Calu3 (cell line): Measurements from ENCODE around the gene TMEM9. TPM values are rescaled to one million over a fixed set of nuclear protein-coding genes. Genes with fewer than 3 reads are reported as not detected.

Source experiments
- BruUV-seq: library from RNA; stranded (reverse); fragments of 400-500 nt; replicated peaks from 2 replicates; lab custom pipeline; 2021; lab: Mats Ljungman, UMichigan
- CTCF ChIA-PET: fragments of 300-600 bp; sonication (Branson Sonifier 250); formaldehyde crosslinking; loops from one replicate; lab custom pipeline; 2022; ENCODE audit warnings: antibody characterized with exemption; lab: Charles Lee
- DNase-seq: peaks from one replicate; pipeline ENCODE4 v3.0.0; 2022
- H3K27ac Mint-ChIP-seq: one replicate; pipeline ENCODE4 v1.8.0; 2022; ENCODE audit warnings: mixed read lengths; ENCODE audit not compliant: unreplicated experiment
- H3K27me3 Mint-ChIP-seq: one replicate; pipeline ENCODE4 v1.8.0; 2022; ENCODE audit warnings: mixed read lengths; ENCODE audit not compliant: unreplicated experiment
- H3K36me3 Mint-ChIP-seq: one replicate; pipeline ENCODE4 v1.8.0; 2022; ENCODE audit warnings: mild to moderate bottlenecking, moderate library complexity, mixed read lengths; ENCODE audit not compliant: insufficient read depth, unreplicated experiment
- H3K4me1 Mint-ChIP-seq: one replicate; pipeline ENCODE4 v1.8.0; 2022; ENCODE audit warnings: mild to moderate bottlenecking, low read depth, mixed read lengths; ENCODE audit not compliant: unreplicated experiment
- H3K4me3 Mint-ChIP-seq: one replicate; pipeline ENCODE4 v1.8.0; 2022; ENCODE audit warnings: mild to moderate bottlenecking, low read depth, moderate library complexity, mixed read lengths; ENCODE audit not compliant: unreplicated experiment
- H3K9me3 Mint-ChIP-seq: one replicate; pipeline ENCODE4 v1.8.0; 2022; ENCODE audit warnings: low read depth, mixed read lengths; ENCODE audit not compliant: unreplicated experiment
- intact Hi-C: fragments of 100-400 bp; cut with micrococcal nuclease; formaldehyde crosslinking; loops from one replicate; pipeline ENCODE4 v1.10.0; 2022; ENCODE audit not compliant: unreplicated experiment
- total RNA-seq: library from RNA; stranded (reverse); gene quantifications from 2 replicates; pipeline ENCODE4 v1.2.3, GENCODE V29; 2022
- TF ChIP-seq, protein P1 (sequence below): fragments of 200-600 bp; IDR thresholded peaks from one replicate; pipeline ENCODE4 v1.8.0; 2022; ENCODE audit warnings: antibody characterized with exemption; ENCODE audit not compliant: unreplicated experiment

TMEM9 gene
- total RNA-seq, 1 experiment from 2014 or later: 99.5 TPM

GRCh38 chr1:201142011-201142848 lies 12.0 kb downstream of the TMEM9 start:
- H3K27me3 Mint-ChIP-seq: no peaks in the 10 kb centered on the region
- H3K4me1 Mint-ChIP-seq: no peaks in the 10 kb centered on the region
- no peak for DNase-seq
- peaks cover 32% of the 10 kb centered on the region for H3K36me3 Mint-ChIP-seq
- no peaks in the 10 kb centered on the region for H3K9me3 Mint-ChIP-seq
- TF ChIP-seq, protein P1, sequence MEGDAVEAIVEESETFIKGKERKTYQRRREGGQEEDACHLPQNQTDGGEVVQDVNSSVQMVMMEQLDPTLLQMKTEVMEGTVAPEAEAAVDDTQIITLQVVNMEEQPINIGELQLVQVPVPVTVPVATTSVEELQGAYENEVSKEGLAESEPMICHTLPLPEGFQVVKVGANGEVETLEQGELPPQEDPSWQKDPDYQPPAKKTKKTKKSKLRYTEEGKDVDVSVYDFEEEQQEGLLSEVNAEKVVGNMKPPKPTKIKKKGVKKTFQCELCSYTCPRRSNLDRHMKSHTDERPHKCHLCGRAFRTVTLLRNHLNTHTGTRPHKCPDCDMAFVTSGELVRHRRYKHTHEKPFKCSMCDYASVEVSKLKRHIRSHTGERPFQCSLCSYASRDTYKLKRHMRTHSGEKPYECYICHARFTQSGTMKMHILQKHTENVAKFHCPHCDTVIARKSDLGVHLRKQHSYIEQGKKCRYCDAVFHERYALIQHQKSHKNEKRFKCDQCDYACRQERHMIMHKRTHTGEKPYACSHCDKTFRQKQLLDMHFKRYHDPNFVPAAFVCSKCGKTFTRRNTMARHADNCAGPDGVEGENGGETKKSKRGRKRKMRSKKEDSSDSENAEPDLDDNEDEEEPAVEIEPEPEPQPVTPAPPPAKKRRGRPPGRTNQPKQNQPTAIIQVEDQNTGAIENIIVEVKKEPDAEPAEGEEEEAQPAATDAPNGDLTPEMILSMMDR: no peak
- no peak overlapping the region for H3K4me3 Mint-ChIP-seq
- BruUV-seq: no TSS peak
- intact Hi-C loops: no loop called here
- no peak overlapping the region for H3K27ac Mint-ChIP-seq
- CTCF ChIA-PET: no interaction called here

GRCh38 chr1:201141418-201141817 lies 12.9 kb downstream of the TMEM9 start:
- TF ChIP-seq, protein P1: no peak
- no peaks in the 10 kb centered on the region for H3K27me3 Mint-ChIP-seq
- H3K27ac Mint-ChIP-seq: no peak overlapping the region
- CTCF ChIA-PET: no interaction called here
- H3K4me3 Mint-ChIP-seq: no peak overlapping the region
- H3K9me3 Mint-ChIP-seq: no peaks in the 10 kb centered on the region
- intact Hi-C loops: no loop called here
- DNase-seq: no peak
- no peaks in the 10 kb centered on the region for H3K4me1 Mint-ChIP-seq
- H3K36me3 Mint-ChIP-seq: peaks cover 32% of the 10 kb centered on the region
- BruUV-seq: no TSS peak

- BruUV-seq: no TSS peak
- H3K27ac Mint-ChIP-seq: no peak overlapping the region
Observed at GRCh38 chr1:201140941-201141260, 13.4 kb downstream of the TMEM9 start.

DNA sequence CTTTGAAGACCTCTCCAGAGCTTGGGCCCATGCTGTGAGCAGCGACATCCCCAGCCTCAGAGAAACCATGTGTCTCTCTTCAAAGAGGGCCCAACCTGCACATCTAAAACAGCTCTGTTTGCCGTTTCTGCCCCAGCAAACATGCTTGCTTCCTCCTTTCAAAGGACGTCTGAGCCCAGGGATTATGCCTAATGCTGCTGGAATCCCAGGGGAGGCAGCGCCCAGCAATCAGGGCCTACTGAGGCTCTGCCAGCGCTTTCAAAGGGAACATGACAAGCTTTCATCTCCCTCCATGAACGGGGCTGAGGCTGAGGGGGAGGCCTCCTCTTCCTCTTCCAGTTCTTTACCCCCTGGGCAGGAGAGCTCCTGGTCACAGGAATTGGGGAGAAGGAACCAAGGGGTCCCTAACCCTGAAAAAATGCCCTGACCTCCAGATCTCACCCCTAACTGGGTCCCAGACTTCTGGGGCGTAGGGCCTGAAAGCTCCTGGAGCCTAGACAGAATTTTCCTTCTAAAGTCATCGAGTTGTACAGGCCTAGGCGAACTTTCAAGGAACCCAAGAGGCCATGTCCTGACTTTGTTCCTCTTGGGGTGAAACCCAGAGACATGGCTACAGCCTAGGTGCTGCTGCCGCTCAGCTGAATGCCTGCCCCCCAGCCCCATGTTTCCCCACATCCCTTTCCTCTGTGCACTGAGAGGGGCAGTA lies 13.9 kb downstream of the TMEM9 start:
- no peaks in the 10 kb centered on the region for H3K4me1 Mint-ChIP-seq
- no TSS peak for BruUV-seq
- no peak overlapping the region for H3K4me3 Mint-ChIP-seq
- no peak for DNase-seq
- H3K27ac Mint-ChIP-seq: no peak overlapping the region
- no peaks in the 10 kb centered on the region for H3K27me3 Mint-ChIP-seq
- intact Hi-C loops: no loop called here
- no peaks in the 10 kb centered on the region for H3K9me3 Mint-ChIP-seq
- TF ChIP-seq, protein P1: no peak
- H3K36me3 Mint-ChIP-seq: peaks cover 32% of the 10 kb centered on the region
- CTCF ChIA-PET: interaction anchor here (0.6 kb wide), 1 partner anchor 1106 kb away, joined by 3 read pairs; no protein-coding TSS in a partner anchor

More at GRCh38 chr1:201140941-201141260, 13.4 kb downstream of the TMEM9 start:
- no peak overlapping the region for H3K4me3 Mint-ChIP-seq
- no peaks in the 10 kb centered on the region for H3K4me1 Mint-ChIP-seq
- peaks cover 32% of the 10 kb centered on the region for H3K36me3 Mint-ChIP-seq
- CTCF ChIA-PET: interaction anchor here (0.6 kb wide), 1 partner anchor 1106 kb away, joined by 3 read pairs; no protein-coding TSS in a partner anchor
- TF ChIP-seq, protein P1: no peak
- H3K9me3 Mint-ChIP-seq: no peaks in the 10 kb centered on the region
- H3K27me3 Mint-ChIP-seq: no peaks in the 10 kb centered on the region
- intact Hi-C loops: no loop called here
- no peak for DNase-seq
